ENCODE data around the gene EPN1.
"Not testable (repeated sequence)": the region's sequence is repeated elsewhere in the genome, so short reads cannot be mapped to it uniquely, and the experiment has no call there.

EPN1 gene

GRCh38 chr19:55693336-55693974 lies 18.4 kb downstream of the EPN1 start:
- no peak for DNase-seq (ENCODE audit: low read depth, low spot score)

- DNase-seq (ENCODE audit: low read depth, low spot score): no peak
Measured at GRCh38 chr19:55694241-55694655, 19.2 kb downstream of the EPN1 start.

DNA sequence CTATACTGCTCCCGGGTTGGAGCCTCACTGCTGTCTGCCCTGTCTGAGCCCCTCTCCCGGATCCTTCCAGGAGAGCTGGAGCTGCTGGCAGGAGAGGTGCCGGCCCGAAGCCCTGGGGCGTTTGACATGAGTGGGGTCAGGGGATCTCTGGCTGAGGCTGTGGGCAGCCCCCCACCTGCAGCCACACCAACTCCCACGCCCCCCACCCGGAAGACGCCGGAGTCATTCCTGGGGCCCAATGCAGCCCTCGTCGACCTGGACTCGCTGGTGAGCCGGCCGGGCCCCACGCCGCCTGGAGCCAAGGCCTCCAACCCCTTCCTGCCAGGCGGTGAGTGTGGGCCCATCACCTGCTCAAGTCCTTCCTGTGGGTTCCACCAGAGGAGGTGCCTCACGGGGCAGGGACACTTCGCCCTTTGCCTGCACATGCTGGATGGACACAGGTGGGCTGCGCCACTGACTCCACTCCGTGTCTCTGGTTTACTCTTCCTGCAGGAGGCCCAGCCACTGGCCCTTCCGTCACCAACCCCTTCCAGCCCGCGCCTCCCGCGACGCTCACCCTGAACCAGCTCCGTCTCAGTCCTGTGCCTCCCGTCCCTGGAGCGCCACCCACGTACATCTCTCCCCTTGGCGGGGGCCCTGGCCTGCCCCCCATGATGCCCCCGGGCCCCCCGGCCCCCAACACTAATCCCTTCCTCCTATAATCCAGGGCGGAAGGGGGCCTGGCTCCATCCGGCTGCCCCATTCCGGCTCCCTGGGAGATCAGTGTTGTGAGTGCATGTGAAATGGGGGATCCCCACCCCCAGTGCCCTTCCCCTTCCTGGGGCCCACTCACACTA lies 19.8 kb downstream of the EPN1 start:
- no peak for DNase-seq (ENCODE audit: low read depth, low spot score)

DNA sequence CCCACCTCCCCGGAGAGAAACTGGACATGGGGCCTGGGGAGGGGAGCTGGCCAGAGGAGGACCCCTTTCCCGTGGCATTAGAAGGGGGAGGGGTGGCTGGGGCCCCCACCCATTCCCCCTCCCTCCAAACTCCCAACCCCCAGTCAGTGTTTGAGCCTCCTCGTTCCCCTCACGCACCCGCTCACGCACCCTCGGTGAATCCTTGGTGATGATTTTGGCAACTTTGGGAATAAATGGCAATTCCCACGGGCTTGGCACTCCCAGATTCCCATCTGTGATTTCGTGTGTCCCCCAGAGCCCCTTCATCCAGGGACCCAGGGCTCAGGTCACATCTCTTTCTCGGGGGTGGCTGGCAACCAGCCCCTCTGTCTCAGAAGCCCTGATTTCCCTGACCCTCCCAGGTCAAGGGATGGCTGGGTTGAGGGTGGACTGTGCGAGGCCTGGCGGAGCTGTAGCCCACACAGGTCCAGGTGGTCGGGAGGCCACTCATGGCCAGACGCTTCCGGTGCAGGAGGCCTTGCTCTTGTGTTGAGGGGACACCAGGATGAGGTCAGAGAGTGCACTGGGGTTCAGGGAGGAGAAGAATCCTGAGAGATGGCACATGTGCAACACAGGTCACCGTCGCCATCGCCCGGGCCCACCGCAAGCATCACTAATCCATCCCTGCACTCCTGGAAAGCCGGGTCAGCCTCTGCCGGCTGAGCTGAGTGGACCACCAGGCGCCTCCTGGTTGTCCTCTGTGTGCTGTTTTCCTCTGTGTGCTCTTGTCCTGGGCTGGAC lies 20.7 kb downstream of the EPN1 start:
- DNase-seq (ENCODE audit: low read depth, low spot score): no peak

GRCh38 chr19:55696301-55697068 lies 21.5 kb downstream of the EPN1 start:
- DNase-seq (ENCODE audit: low read depth, low spot score): no peak

- DNase-seq (ENCODE audit: low read depth, low spot score): no peak
Measured at GRCh38 chr19:55697069-55697440, 22.0 kb downstream of the EPN1 start.

GRCh38 chr19:55697698-55698097 lies 22.7 kb downstream of the EPN1 start:
- no peak for DNase-seq (ENCODE audit: low read depth, low spot score)

DNA sequence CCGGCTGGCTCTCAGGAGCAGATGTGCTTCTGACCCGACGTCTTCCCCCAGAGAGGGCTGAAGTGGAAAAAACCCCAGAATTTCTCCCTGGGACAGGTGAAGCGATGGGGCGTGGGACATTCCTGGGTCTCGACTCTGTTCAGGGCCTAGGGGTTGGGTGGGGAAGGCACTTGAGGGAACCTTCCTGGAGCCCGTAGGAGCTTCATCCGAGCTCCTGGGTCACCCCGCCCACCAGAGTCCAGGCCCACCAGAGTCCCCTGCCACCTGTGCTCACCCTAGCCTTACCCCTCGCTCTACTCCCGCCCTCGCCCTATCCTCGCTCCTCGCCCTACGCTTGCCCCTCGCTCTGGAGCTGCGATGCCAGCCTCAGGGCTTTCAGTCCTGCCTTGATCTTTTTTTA lies 23.2 kb downstream of the EPN1 start:
- no peak for DNase-seq (ENCODE audit: low read depth, low spot score)

DNA sequence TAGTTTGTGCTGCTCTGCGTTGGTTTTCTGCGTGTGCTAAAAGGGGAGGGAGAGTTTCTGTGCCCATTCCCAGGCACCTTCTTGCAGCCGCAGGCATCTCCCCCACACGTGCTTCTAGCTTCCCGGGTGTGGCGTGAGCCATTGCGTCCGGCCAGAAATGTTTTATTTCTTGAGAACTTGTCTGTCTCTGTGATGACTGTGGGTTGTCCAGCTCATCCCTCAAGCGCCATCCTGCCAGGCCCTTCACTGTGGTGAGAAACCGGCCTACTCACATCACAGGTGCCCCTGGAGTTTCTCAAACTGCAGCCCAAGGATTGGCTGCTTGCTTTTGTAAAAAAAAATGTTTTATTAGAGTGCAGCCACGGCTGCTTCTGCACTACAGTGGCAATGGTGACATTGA lies 24.2 kb downstream of the EPN1 start:
- no peak for DNase-seq (ENCODE audit: low read depth, low spot score)

GRCh38 chr19:55700813-55701212 lies 25.8 kb downstream of the EPN1 start:
- DNase-seq (ENCODE audit: low read depth, low spot score): no peak

GRCh38 chr19:55702131-55702627 lies 27.2 kb downstream of the EPN1 start:
- DNase-seq (ENCODE audit: low read depth, low spot score): no peak

GRCh38 chr19:55703790-55704215 lies 28.8 kb downstream of the EPN1 start:
- DNase-seq (ENCODE audit: low read depth, low spot score): no peak

DNA sequence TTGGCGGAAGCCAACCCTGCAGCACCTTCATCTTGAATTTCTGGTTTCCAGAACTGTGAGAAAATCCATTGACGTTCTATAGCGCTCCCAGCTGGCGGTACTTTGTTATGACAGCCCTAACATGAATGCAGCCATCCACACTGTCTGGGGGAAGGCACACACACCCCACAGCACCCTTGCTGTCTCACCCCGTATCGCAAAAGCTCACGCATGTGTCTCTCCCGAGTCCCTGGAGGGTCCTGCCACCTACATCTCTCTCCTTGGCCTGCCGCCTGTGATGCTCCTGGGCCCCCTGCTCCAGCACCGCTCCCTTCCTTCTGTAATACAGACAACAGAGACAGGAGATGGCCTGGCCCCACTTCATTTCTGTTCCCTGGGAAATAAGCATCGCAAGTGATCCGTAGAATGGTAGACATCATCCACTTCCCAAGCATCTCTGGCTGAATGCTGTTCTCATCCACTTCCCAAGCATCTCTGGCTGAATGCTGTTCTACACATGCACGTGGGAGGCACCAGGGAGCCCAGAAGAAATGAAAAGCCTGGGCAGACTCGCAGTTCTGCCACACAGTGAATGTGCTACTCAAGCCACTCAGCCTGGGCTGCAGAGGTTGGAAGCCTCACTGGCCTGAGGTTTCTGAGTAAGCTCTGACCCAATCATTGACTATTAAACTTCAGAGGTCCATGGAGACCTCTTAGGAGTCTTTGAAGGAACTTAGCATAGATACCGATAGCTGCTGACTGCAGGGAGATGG lies 29.6 kb downstream of the EPN1 start:
- DNase-seq (ENCODE audit: low read depth, low spot score): no peak

DNA sequence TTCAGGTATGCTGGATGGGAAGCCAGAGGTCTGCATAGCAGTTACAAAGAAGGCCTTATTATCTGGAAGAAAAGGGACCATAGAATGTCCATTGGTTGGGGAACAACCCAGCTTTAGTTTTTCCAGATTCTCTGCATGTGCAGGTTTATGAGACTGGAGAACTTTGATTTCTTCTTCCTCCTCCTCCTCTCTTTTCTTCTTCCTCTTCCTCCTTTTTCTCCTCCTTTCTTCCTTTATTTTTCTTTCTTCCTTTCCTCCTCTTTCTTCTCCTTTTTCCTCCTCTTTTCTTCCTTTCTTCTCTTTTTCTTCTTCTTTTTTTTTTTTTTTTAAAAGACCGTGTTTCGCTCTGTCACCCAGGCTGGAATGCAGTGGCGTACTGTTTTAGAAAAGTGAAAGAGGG lies 30.9 kb downstream of the EPN1 start:
- no peak for DNase-seq (ENCODE audit: low read depth, low spot score)

- no peak for DNase-seq (ENCODE audit: low read depth, low spot score)
Measured at GRCh38 chr19:55711719-55712118, 36.7 kb downstream of the EPN1 start.

DNA sequence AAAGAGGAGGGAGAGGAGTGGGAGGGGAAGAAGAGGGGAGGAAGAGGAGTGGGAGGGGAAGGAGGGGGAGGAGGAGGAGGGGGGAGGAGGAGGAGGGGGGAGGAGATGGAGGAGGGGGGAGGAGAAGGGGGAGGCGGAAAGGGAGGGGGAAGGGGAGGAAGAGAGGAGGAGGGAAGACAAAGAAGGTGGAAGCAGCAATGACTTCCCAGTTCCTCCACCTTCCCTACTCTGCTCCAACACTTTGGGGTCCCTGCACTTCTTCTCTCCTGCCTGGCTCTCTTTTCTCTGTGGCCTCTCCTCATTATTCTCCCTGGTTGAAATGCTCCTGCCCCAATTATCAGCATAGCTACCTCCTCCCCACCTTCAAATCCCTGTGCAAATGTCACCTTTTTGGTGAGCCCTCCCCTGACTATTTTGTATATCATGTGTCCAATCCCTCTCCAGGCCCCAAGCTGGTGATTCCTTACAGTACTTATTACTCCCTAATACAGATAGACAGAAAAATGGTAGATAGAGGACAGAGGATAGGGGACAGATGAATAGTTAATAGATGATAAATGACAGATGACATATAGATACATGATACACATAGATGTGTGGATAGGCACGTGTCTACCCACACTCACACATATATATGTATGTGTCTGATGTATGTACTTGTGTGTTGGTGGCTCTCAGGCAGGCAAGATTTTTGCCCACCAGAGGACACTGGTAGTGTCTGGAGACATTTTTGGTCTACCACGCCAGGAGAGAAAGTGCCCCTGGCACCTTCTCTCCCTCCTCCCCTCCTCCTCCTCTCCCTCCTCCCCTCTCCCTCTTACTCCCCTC lies 38.0 kb downstream of the EPN1 start:
- DNase-seq (ENCODE audit: low read depth, low spot score): no peak

GRCh38 chr19:55716531-55716930 lies 41.5 kb downstream of the EPN1 start:
- DNase-seq (ENCODE audit: low read depth, low spot score): no peak

- DNase-seq (ENCODE audit: low read depth, low spot score): no peak
Measured at GRCh38 chr19:55717251-55717650, 42.2 kb downstream of the EPN1 start.

GRCh38 chr19:55717879-55718711 lies 43.1 kb downstream of the EPN1 start:
- DNase-seq (ENCODE audit: low read depth, low spot score): not testable (repeated sequence)

Measured in brain pericyte (primary cell).